Spleen (tissue), 7 donors: ENCODE results near the gene GABRR2.

Experiments used
- POLR2A ChIP-seq, 3 donors: fragments of 450-650 bp; IDR thresholded peaks; one replicate each; pipeline ENCODE4 v1.5.1; 2017; ENCODE audit warnings: antibody characterized with exemption in 3 of 3, mild to moderate bottlenecking in 1 of 3
- TF ChIP-seq, protein P1 (sequence below), 11 experiments: fragments of 200-600 bp in 7 of 11; fragments of 450-650 bp in 4 of 11; sonication (generic) in 4 of 11; IDR thresholded peaks in 8 of 11; conservative IDR thresholded peaks in 3 of 11; 1 replicate in 7 of 11; 2 replicates in 4 of 11; pipeline versions ENCODE4 v1.4.0 to v1.8.0; 2016 to 2021; ENCODE audit warnings: antibody characterized with exemption in 11 of 11, inconsistent platforms in 4 of 11, mild to moderate bottlenecking in 1 of 11
- donor health status: DM: no; HTN: no; CAD: no; lungs with moderate emphysema.
- donor health status: DM: no; HTN: no; CAD: no.
- donor health status: DM: no; HTN: no; CAD: no.

DNA sequence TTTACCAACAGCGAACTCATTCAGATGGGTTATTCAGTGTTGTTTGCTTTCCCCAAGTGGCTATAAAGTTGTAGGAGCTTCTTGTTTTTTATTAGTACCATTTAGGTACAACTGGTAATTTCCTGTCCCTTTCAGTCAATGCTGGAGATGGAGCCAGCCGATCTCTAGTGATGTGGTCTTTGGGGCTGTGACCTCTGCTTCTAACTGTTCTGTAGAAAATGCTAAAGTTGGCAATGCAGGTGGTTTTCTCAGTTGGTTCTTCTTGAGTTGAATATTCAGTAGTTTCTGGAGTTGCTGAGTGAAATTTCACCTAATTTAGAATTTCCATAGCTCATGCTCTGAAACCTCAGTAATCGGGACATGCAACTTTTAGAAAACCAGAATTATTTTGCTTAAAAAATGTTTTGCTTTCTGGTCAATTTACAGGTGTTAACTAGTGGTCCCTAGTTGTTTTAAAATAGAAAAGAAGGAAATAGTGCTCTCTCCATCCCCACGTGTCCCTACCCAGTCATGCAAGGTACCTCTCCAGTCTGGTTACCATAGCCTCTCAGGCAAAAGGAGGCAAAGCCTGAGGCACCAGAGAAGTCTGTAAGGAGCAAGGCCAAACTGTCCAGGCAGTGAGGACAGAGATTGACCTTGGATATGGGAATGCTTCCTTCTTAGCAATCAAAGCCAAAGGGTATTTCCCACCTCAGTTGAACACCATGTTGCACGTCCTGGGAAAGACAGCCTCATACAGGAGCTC is 70.7 kb downstream of the GABRR2 start:
- TF ChIP-seq POLR2A (IDR thresholded peaks at IDR 0.05): no peak
- TF ChIP-seq, protein P1, sequence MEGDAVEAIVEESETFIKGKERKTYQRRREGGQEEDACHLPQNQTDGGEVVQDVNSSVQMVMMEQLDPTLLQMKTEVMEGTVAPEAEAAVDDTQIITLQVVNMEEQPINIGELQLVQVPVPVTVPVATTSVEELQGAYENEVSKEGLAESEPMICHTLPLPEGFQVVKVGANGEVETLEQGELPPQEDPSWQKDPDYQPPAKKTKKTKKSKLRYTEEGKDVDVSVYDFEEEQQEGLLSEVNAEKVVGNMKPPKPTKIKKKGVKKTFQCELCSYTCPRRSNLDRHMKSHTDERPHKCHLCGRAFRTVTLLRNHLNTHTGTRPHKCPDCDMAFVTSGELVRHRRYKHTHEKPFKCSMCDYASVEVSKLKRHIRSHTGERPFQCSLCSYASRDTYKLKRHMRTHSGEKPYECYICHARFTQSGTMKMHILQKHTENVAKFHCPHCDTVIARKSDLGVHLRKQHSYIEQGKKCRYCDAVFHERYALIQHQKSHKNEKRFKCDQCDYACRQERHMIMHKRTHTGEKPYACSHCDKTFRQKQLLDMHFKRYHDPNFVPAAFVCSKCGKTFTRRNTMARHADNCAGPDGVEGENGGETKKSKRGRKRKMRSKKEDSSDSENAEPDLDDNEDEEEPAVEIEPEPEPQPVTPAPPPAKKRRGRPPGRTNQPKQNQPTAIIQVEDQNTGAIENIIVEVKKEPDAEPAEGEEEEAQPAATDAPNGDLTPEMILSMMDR (IDR thresholded peaks at IDR 0.05 in 8 of 11, conservative IDR thresholded peaks at IDR 0.05 in 3 of 11): no peak
